Loucy (cell line): ENCODE data around the gene CHL1.

Source experiments
- CTCF ChIP-seq: fragments of 200-600 bp; sonication (generic); conservative IDR thresholded peaks from 2 replicates; pipeline ENCODE4 v1.5.1; 2014; ENCODE audit warnings: mild to moderate bottlenecking, antibody characterized with exemption, low read length
- EZH2phosphoT487 ChIP-seq: fragments of 200-600 bp; IDR thresholded peaks from 2 replicates; pipeline ENCODE4 v1.6.1; 2018; ENCODE audit warnings: antibody characterized with exemption, mild to moderate bottlenecking, moderate library complexity, borderline replicate concordance

DNA sequence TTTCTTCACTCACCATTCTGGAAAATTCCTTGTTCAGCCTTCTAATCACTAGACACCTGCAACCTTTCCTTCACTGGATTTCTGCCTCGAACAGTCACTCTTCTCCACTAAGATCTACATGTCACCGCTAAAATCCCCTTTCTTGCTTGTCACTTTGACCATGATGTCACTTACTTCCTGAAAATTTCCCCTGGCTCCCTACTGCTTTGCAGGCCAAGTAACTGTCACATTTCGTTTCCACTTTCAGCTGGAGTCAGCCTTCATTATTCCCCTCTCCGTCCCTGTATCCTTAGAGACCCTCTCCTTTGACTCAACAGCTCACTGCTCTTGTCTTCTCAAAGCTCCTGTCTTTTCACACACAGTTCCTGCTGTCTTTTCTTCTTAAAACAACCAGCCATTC, 15.9 kb downstream of the CHL1 start:
- TF ChIP-seq EZH2phosphoT487 (no peak), CTCF (no peak)
